Stimulated activated CD8-positive, alpha-beta memory T cell treated with anti-CD3 and anti-CD28 coated beads, Interleukin-4, amount 100 ng/mL, for 48 hours (primary cell): ENCODE data around the gene FYB1.
"Not testable (repeated sequence)": the region's sequence is repeated elsewhere in the genome, so short reads cannot be mapped to it uniquely, and the experiment has no call there.

ENCODE experiments used
- DNase-seq: peaks from one replicate; pipeline ENCODE4 v3.0.0-alpha.2; 2020

Gene FYB1

GRCh38 chr5:39186289-39186688 is 33.1 kb downstream of the FYB1 start:
- no peak for DNase-seq

DNA sequence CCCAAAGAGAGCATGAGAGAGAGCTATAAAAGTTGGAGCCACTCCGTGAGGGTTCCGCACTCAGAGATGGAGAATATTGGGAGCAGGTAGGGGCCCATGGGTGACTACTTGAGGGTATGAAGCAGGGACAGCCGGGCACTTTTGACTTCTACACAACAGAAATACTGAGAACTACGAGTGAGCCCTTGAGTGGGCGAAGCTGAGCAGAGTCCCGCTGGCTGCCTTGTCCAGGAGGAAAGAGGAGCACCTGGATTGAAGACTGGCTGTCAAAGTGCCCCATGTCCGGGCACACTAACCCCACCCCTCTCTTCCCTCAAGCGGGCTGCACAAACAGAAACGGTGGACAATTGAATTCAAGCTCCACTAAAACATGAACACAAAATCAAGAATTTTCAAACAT is 33.6 kb downstream of the FYB1 start:
- DNase-seq: no peak

DNA sequence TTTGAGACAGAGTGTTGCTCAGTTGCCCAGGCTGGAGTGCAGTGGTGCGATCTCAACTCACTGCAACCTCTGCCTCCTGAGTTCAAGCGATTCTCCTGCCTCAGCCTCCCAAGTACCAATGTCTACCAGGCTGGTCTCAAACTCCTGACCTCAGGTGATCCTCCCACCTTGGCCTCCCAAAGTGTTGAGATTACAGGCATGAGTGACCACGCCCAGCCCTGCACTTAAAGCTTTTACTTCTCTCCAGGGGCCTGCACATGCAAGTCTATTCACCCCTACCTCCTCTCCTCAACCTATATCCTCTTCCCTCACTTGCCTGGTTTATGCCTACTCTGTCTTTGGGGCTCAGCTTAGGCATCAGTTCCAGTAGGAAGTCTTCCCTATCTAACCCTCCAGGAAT is 39.8 kb downstream of the FYB1 start:
- DNase-seq: not testable (repeated sequence)

- no peak for DNase-seq
These were observed 40.5 kb downstream of the FYB1 start for GRCh38 chr5:39178861-39179260.

- DNase-seq: no peak
These were observed 41.2 kb downstream of the FYB1 start for GRCh38 chr5:39178171-39178570.

- no peak for DNase-seq
These were observed 41.8 kb downstream of the FYB1 start for GRCh38 chr5:39177631-39177964.

- peak; percentile 71 for DNase-seq
These were observed 42.4 kb downstream of the FYB1 start for GRCh38 chr5:39176759-39177630.

DNA sequence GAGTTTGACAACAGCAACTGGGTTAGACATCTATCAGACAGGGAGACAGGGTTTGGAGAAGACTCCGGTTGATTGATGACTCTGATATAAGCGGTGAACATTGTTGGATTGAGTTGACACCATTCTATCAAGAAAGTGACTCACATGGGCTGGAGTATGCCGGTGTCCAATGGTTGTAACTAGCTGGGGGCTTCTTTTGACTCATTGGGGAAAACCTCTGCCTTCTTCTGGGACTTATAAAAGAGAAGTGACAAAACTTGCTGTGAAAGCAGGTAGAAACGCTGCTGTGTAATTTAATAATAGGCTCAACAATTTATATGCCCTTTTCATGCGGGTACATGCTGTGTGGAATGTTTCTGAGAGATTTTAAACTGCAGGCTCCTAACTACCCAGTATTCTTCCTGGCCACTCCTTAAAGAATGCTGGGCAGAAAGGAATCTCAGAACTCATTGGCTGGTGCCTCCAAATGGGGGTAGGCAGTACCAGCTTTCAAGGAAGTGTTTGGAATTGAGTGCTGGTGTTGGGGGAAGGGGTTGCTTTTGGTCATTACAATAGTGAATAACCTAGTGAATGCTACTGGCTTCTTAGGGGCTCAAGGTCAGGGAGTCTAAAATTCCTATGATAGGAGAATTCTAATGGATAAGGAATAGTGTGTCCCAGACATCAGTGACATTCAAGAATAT is 43.9 kb downstream of the FYB1 start:
- no peak for DNase-seq

DNA sequence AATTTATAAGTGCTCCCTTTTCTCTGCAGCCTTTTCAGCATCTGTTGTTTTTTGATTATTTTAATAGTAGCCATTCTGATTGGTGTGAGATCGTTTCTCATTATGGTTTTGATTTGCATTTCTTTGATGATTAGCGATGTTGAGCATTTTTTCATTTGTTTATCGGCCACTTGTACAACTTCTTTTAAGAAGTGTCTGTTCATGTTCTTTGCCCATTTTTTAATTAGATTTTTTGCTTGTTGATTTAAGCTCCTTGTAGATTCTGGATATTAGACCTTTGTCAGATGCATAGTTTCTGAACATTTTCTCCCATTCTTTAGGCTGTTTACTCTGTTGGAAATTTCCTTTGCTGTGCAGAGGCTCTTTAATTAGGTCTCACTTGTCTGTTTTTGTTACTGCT is 46.3 kb downstream of the FYB1 start:
- no peak for DNase-seq

GRCh38 chr5:39172593-39172992 is 46.8 kb downstream of the FYB1 start:
- no peak for DNase-seq

GRCh38 chr5:39171647-39172046 is 47.7 kb downstream of the FYB1 start:
- no peak for DNase-seq

DNA sequence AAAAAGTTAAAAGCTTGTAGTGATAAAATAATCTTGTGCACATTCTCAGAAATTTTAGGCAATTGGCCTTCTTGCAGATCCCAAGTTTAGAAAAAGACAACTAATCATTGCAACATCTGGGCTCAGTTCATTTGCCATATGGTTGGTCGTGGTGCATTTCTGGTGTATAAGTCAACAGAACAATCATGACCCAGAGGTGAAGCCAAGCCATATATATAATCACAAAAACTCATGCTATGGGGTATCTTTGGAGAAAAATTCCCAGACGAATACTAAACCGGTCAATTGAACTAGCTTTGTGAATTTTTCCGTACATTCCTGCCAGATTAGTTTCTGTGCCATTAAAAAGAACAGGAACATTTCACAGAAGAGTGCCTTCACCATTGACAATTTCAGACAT is 50.3 kb downstream of the FYB1 start:
- DNase-seq: no peak

DNA sequence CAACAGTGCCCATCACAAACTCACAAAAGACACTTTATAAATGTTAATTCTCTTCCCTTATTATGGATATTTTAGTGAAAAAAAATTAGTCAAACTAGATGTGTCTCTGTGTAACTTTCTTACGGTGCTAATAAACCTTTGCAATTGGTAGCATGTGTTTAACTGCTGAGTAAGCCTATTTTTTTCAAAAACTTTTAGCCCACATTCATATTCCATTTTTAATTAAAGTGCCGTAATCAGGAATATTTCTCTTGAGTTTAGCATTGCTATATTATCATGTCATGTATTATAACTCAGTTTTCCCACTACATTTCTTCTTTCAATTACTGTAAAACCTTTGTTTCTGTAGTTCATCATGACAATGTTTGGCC is 51.4 kb downstream of the FYB1 start:
- no peak for DNase-seq

DNA sequence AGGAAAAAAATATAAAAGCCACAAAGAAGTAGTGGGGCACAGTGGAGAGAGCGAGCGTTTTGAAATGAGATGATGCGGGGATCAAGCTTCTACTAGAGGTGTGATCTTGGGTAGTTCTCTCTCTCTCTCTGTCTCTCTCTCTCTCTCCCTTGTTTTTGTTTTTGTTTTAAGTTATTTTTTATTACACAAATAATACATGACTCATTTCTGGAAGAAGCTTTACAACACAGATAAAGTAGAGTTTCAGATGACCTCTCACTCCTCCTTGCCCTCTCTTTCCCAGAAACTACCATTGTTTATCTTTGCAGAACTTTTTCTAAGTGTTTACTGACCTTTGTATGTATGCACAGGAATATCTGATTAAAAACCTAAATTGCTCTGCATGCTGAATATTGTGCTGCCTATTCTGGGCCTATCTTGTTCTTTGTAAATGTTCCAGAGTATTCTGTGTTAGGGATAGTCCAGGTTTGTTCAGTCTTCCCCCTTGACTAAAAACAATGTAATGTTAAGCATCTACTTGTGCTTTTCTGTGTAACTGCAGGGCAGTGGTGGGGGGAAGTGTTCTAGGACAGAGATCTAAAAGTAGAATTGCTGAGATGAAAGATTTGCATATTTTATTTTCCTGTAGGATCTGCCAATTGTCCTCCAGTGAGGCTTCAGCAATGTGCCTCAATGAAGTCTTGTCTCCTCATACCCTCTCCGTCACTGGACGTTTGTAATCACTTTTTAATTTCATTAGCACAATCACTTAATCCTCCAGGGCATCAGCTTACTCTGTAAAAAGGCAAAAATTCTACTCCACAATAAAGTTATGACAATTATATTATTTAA is 52.0 kb downstream of the FYB1 start:
- no peak for DNase-seq

DNA sequence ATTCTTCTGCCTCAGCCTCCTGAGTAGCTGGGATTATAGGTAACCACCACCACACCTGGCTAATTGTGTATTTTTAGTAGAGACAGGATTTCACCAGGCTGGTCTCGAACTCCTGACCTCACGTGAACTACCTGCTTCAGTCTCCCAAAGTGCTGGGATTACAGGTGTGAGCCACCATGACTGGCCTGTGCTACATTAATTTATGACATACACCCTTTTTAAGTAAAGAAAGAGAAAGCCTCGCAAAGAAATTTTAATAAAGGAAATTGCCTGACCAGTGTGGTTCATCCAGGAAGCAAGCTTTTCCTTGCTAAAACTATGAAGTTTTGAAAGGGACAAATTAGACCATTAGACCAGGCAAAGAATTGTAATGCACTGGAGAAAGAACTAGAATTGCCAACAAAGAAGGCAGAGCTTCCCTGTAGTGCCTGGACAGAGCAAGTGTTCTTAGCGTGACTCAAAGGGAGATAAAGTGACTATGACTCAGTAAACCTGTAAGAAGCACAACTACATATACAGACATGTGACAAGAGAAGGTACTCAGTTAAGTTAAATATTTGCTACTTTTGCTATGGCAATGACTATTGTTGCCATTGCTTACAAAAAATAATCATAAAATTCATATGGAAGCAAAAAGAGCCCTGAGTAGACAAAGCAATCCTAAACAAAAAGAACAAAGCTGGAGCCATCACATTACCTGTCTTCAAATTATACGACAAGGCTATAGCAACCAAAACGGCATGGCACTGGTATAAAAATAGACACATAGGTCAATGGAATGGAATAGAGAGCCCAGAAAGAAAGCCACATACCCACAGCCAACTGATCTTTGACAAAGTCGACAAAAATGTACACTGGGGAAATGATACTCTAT is 54.6 kb downstream of the FYB1 start:
- no peak for DNase-seq

- peak; percentile 56 for DNase-seq
These were observed 55.3 kb downstream of the FYB1 start for GRCh38 chr5:39164016-39164415.

DNA sequence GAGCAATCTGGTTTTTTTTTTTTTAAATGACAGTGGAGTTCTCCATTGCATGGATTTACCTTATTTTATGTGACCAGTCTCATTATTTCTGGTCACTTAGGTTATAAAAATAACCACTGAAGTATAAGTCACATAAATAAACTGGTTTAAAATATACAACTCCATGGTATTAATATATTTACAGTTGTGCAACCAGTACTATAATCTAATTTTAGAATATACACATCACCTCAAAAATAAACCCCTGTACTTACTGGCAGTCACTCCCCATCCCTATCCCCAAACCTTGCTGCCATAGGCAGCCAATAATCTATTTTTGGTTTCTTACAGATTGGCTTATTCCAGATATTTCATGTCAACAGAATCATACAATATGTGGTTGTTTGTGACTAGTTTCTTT is 57.8 kb downstream of the FYB1 start:
- no peak for DNase-seq

GRCh38 chr5:39160576-39161213 is 58.7 kb downstream of the FYB1 start:
- no peak for DNase-seq

DNA sequence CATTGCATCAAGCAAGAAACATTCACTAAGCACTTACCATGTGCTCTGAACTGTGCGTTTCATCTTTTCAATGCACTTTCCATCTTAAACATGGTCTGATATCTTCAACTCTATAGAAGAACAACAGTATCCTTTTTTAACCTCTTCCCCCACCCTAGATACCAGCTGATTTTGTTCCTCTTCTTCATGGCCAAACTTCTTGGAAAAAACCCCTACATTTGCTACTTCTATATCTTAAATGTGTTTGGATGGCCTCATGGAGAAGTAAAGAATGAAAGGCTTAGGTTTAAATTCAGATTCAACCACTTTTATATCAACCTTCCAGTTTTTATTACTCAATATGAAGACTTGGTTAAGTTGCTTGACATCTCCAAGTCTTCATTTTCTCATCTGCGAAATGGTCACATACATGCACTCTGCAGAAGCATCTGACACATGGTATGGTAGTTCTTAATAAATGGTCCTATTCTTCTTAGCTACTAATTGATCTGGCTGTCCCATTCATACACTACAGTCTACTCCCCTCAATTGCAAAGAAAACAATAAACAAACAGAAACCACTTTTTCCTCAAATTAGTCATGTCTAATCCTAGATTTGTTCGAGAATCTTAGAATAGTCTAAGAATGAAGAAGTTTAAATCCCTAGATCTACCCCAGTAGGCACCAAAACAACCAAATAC is 59.4 kb downstream of the FYB1 start:
- DNase-seq: no peak

DNA sequence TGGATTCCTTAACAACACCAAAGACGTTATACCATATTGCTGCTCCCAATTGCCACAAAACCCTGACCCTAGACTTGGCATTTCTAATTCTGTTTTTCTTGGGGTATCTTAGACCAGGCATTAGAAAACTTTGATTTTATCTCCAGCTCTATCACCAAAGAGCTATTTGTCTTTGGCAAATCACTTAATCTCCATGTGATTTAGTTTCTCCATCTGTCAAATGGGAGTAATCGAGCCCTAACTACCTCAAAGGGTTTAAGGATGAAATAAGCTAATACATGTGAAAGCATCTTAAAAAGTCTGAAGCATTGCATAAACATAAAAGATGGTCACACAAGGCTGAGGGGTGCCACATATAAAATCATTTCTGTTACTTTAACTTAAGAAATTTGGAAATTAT is 60.6 kb downstream of the FYB1 start:
- no peak for DNase-seq

DNA sequence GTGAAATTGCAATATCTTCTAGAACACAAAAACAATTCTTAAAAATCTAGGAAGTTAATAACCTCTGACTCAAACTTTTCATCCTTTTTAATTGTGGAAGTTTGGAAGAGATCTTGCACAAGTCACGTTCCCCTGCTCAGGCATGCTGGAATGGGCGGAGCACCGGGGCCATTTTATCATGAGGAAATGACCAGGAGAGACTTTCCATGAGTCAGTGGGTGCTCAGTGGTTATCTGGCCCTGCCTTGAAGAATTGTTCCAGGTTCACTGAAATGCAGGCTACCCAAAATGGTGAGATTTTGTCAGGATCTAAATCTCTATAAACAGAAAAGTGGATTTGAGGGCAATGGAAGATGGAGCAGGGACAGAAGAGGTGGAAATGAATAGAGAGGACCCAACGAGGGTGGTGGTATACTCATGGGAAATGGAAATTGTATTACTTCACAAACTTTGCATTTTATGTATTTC is 61.2 kb downstream of the FYB1 start:
- DNase-seq: no peak

DNA sequence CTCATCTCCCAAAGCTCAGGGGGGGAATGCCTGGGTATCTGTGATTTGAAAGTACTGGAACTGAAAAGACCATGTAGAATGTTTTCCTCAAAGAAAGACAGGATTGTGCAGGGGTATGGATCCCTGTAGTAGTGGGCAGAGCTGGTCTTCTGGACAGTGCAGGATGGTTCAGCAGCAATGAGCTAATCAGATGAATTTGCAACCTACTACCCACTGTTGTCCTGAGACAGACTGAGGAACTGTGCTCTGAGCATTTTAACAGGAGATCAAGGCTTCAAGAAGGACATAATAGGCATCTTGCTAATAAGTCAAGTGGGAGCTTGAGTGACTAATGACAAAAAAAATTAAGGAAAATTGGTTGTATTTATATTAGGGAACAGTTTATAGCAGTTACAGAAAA is 61.7 kb downstream of the FYB1 start:
- DNase-seq: no peak
